Neural cell (in vitro differentiated cells): ENCODE results near the gene CCDC50.

Experiments used
- CTCF ChIP-seq: fragments of 450-650 bp; IDR thresholded peaks from 2 replicates; pipeline ENCODE4 v1.5.1; 2014; ENCODE audit warnings: antibody characterized with exemption, mild to moderate bottlenecking, moderate library complexity; ENCODE audit not compliant: poor library complexity, severe bottlenecking
- EP300 ChIP-seq: fragments of 450-650 bp; conservative IDR thresholded peaks from 2 replicates; pipeline ENCODE4 v1.6.1; 2014; ENCODE audit warnings: antibody characterized with exemption, mild to moderate bottlenecking, moderate library complexity; ENCODE audit not compliant: poor library complexity, severe bottlenecking
- EZH2 ChIP-seq: fragments of 200-600, 300-800 bp; shearing (Covaris generic), sonication (generic); IDR thresholded peaks from 2 replicates; pipeline ENCODE4 v1.6.1; 2014; ENCODE audit warnings: antibody characterized with exemption, low read length, borderline replicate concordance, mild to moderate bottlenecking; ENCODE audit not compliant: insufficient read depth, poor library complexity, severe bottlenecking
- MXI1 ChIP-seq: fragments of 450-650 bp; conservative IDR thresholded peaks from 2 replicates; pipeline ENCODE4 v1.6.1; 2014; ENCODE audit warnings: antibody characterized with exemption, mild to moderate bottlenecking; ENCODE audit not compliant: poor library complexity, severe bottlenecking
- POLR2AphosphoS5 ChIP-seq: IDR thresholded peaks from 2 replicates; pipeline ENCODE4 v1.6.1; 2012
- RAD21 ChIP-seq: fragments of 450-650 bp; conservative IDR thresholded peaks from 2 replicates; pipeline ENCODE4 v1.6.1; 2014; ENCODE audit warnings: antibody characterized with exemption, mild to moderate bottlenecking, moderate library complexity
- REST ChIP-seq: IDR thresholded peaks from 2 replicates; pipeline ENCODE4 v1.6.1; 2012; ENCODE audit warnings: borderline replicate concordance
- SMC3 ChIP-seq: fragments of 450-650 bp; conservative IDR thresholded peaks from 2 replicates; pipeline ENCODE4 v1.6.1; 2014; ENCODE audit warnings: antibody characterized with exemption, mild to moderate bottlenecking, moderate library complexity; ENCODE audit not compliant: poor library complexity
- TAF1 ChIP-seq: IDR thresholded peaks from 2 replicates; pipeline ENCODE4 v1.6.1; 2012; ENCODE audit warnings: low read depth

GRCh38 chr3:191420771-191421170, 91.6 kb downstream of the CCDC50 start:
- no peak for TF ChIP-seq CTCF
- TF ChIP-seq EP300: no peak
- no peak for TF ChIP-seq POLR2AphosphoS5
- no peak for TF ChIP-seq EZH2
- TF ChIP-seq TAF1: no peak
- no peak for TF ChIP-seq RAD21
- no peak for TF ChIP-seq SMC3
- TF ChIP-seq REST: no peak
- no peak for TF ChIP-seq MXI1
